Measurements from ENCODE around the gene RAB7A.

Gene RAB7A

GRCh38 chr3:128720891-128721290 is 5.1 kb upstream of the RAB7A start:
- Histone ChIP-seq H3K9me2 (replicated peaks; ENCODE audit: insufficient read depth, low read length) (no peaks in the 10 kb centered on the region), H2AFZ (ENCODE audit: low read depth, low read length, severe bottlenecking) (no peak overlapping the region), H3K79me2 (ENCODE audit: insufficient read depth, low read length) (no peaks in the 10 kb centered on the region), H3K36me3 (ENCODE audit: low read length) (no peaks in the 10 kb centered on the region), H3F3A (ENCODE audit: insufficient read depth) (0 out of 2 replicates have a peak, but pooled peaks cover 3% of the 10 kb centered on the region), H4K20me1 (ENCODE audit: low read depth, low read length) (no peaks in the 10 kb centered on the region), H3K27me3 (ENCODE audit: low read length) (no peaks in the 10 kb centered on the region), H3K9me3 (ENCODE audit: insufficient read depth, low read length) (no peaks in the 10 kb centered on the region), H3K4me3 (ENCODE audit: insufficient read depth, low read length, poor library complexity, severe bottlenecking) (no peak overlapping the region), H3K27ac (ENCODE audit: low read depth, low read length) (no peak overlapping the region), H3K4me2 (ENCODE audit: low read depth, low read length, poor library complexity, severe bottlenecking) (no peak overlapping the region), H3K9ac (ENCODE audit: low read length) (no peak overlapping the region)
- TF ChIP-seq CTCF (IDR thresholded peaks at IDR 0.05; ENCODE audit: insufficient read depth, low read length, poor library complexity, severe bottlenecking) (no peak), EZH2phosphoT487 (conservative IDR thresholded peaks at IDR 0.05; ENCODE audit: low read length) (no peak)

- H3K27me3 ChIP-seq (ENCODE audit: low read length) = no peaks in the 10 kb centered on the region
- peaks cover 25% of the 10 kb centered on the region for H3K79me2 ChIP-seq (ENCODE audit: insufficient read depth, low read length)
- no peak overlapping the region for H3K4me2 ChIP-seq (ENCODE audit: low read depth, low read length, poor library complexity, severe bottlenecking)
- peaks cover 14% of the 10 kb centered on the region for H4K20me1 ChIP-seq (ENCODE audit: low read depth, low read length)
- no peaks in the 10 kb centered on the region for H3K9me2 ChIP-seq (replicated peaks; ENCODE audit: insufficient read depth, low read length)
- 0 out of 2 replicates have a peak, but pooled peaks cover 3% of the 10 kb centered on the region for H3F3A ChIP-seq (ENCODE audit: insufficient read depth)
- H3K36me3 ChIP-seq (ENCODE audit: low read length) = no peaks in the 10 kb centered on the region
- H3K4me3 ChIP-seq (ENCODE audit: insufficient read depth, low read length, poor library complexity, severe bottlenecking) = no peak overlapping the region
- no peak overlapping the region for H2AFZ ChIP-seq (ENCODE audit: low read depth, low read length, severe bottlenecking)
- H3K27ac ChIP-seq (ENCODE audit: low read depth, low read length) = no peak overlapping the region
- TF ChIP-seq CTCF (IDR thresholded peaks at IDR 0.05; ENCODE audit: insufficient read depth, low read length, poor library complexity, severe bottlenecking) = no peak
- TF ChIP-seq EZH2phosphoT487 (conservative IDR thresholded peaks at IDR 0.05; ENCODE audit: low read length) = no peak
- H3K9ac ChIP-seq (ENCODE audit: low read length) = no peak overlapping the region
- H3K9me3 ChIP-seq (ENCODE audit: insufficient read depth, low read length) = no peaks in the 10 kb centered on the region
These were observed 2.5 kb upstream of the RAB7A start for GRCh38 chr3:128723477-128723876.

GRCh38 chr3:128725547-128726022 is 398 bp upstream of the RAB7A start:
- Histone ChIP-seq H3F3A (ENCODE audit: insufficient read depth) (peaks cover 3% of the 10 kb centered on the region; the same call in 1 of the 2 replicates), H3K9me3 (ENCODE audit: insufficient read depth, low read length) (no peaks in the 10 kb centered on the region), H3K27me3 (ENCODE audit: low read length) (no peaks in the 10 kb centered on the region), H3K4me3 (ENCODE audit: insufficient read depth, low read length, poor library complexity, severe bottlenecking) (peak overlapping the region; percentile 86), H3K4me2 (ENCODE audit: low read depth, low read length, poor library complexity, severe bottlenecking) (peak overlapping the region; percentile 80), H2AFZ (ENCODE audit: low read depth, low read length, severe bottlenecking) (peak overlapping the region; percentile 39), H3K27ac (ENCODE audit: low read depth, low read length) (no peak overlapping the region), H3K36me3 (ENCODE audit: low read length) (no peaks in the 10 kb centered on the region), H4K20me1 (ENCODE audit: low read depth, low read length) (peaks cover 21% of the 10 kb centered on the region), H3K9ac (ENCODE audit: low read length) (peak overlapping the region; percentile 90; the same call in 1 of the 2 replicates), H3K79me2 (ENCODE audit: insufficient read depth, low read length) (peaks cover 46% of the 10 kb centered on the region), H3K9me2 (replicated peaks; ENCODE audit: insufficient read depth, low read length) (no peaks in the 10 kb centered on the region)
- no peak for TF ChIP-seq CTCF (IDR thresholded peaks at IDR 0.05; ENCODE audit: insufficient read depth, low read length, poor library complexity, severe bottlenecking)
- TF ChIP-seq EZH2phosphoT487 (conservative IDR thresholded peaks at IDR 0.05; ENCODE audit: low read length) = no peak

Data from SU-DHL-6 (cell line).